HG03064 (cell line): ENCODE measurements around the gene PIM1.

ENCODE experiments used
- ATAC-seq: cut with Tn5 transposase; IDR thresholded peaks from one replicate; pipeline ENCODE4 v1.9.1; 2021; ENCODE audit warnings: low read depth; ENCODE audit not compliant: unreplicated experiment

PIM1 gene

GRCh38 chr6:37137201-37138090, 32.5 kb upstream of the PIM1 start:
- no peak for ATAC-seq

- no peak for ATAC-seq
Measured at GRCh38 chr6:37138856-37139229, 31.1 kb upstream of the PIM1 start.

- ATAC-seq: no peak
Measured at GRCh38 chr6:37139230-37139962, 30.6 kb upstream of the PIM1 start.

- no peak for ATAC-seq
Measured at GRCh38 chr6:37140145-37140544, 29.8 kb upstream of the PIM1 start.

DNA sequence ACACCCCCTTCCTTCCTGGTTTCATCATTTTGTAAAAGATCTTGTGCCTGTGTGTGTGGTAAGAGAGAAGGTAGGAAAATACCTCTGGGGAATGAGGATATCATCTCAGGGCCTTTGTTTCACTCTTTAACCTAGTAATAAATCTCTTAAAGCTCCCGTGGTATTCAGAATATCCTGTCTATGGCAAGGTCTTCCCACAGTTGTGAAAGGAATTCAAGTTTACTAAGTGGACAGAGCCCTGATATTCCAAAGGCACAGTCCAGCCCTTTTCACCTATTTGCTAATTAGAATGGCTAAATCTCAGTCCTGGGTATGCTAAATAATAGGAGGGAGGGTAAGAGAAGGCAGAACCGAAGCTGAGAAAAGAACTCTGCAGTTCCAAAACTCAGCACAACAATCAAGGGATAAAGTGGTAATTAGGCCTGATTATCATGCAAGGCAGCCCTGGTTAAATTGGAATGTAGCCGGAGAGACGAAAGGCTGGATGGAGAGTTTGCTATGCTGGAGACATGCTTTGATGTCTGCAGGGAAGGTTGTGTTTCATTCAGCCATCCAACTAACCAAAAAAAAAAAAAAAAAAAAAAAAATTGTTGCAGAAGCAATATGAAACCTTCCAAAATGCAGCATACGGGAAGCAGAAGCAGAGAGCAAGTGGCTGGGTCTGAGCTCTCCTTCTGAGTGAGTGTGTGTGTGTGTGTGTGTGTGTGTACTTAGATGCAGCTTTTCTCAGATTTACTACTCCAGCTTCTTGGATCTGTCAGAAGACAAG, 28.5 kb upstream of the PIM1 start:
- ATAC-seq: no peak

DNA sequence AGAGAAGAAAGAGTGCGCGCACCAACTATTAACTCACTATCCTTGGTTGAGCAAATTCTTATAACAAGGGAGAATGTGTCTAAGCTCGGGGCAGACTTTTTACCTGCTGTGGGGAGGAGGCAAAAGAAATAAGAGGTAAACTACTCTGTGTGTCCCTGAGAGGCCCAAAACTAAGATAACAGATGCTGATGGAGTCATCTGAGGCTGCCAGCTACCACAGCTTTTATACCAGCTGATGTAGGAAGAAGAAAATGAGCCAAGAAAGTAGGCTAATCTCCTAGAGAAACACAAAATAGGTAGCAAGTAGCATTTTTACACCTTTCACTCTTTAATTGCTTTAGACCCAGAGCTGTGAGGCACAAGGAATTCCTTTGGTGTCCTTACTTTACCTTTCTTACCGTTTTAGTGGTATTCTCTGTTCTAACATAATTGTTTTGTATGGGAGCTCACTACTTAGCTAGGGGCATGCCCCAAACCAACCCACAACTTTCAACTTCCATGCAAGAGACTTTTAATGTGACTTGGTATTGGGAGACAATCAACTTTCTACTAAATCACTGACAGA, 27.8 kb upstream of the PIM1 start:
- ATAC-seq: no peak

GRCh38 chr6:37143585-37143984, 26.4 kb upstream of the PIM1 start:
- ATAC-seq: no peak

GRCh38 chr6:37145443-37145842, 24.5 kb upstream of the PIM1 start:
- no peak for ATAC-seq

GRCh38 chr6:37146735-37147157, 23.2 kb upstream of the PIM1 start:
- ATAC-seq: no peak

GRCh38 chr6:37149745-37150144, 20.2 kb upstream of the PIM1 start:
- ATAC-seq: no peak

DNA sequence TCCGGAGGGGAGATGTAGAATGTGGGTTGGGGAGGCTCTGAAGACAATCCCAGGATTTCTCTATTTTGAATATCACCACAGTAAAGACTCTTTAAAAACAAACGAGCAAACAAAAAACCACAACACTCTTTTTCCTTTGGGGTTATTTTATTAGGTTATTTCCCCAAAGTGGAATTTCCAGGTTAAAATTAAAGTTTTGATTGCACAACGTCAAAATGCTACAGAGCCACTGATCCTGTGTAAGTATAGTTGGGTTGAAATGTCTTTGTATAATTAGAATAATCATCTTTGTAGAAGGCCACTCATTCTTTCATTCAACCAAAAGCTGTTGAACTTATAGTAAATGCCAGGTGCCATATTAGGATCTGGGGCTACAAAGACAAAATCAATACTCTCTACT, 19.6 kb upstream of the PIM1 start:
- no peak for ATAC-seq

GRCh38 chr6:37155394-37156312, 14.3 kb upstream of the PIM1 start:
- ATAC-seq: peak; percentile 83

- no peak for ATAC-seq
Measured at GRCh38 chr6:37158508-37158907, 11.4 kb upstream of the PIM1 start.

- ATAC-seq: no peak
Measured at GRCh38 chr6:37160922-37161778, 8.8 kb upstream of the PIM1 start.

DNA sequence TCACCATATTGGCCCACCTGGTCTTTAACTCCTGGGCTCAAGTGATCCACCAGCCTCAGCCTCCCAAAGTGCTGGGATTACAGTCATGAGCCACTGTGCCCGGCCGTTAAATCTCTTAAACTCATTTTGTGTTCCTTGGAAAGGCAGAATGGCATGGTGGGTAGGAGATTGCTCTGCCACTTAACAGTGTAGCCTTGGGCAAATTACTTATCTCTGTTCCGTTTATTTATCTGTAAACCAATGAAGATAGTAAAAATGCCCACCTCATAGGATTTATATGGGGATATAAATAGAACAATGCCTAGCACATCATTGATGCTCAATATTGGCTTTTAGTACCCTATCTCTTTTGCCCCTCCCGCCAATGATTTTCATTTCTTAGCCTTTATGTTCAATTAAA, 7.2 kb upstream of the PIM1 start:
- no peak for ATAC-seq

- no peak for ATAC-seq
Measured at GRCh38 chr6:37168163-37168758, 1.7 kb upstream of the PIM1 start.

DNA sequence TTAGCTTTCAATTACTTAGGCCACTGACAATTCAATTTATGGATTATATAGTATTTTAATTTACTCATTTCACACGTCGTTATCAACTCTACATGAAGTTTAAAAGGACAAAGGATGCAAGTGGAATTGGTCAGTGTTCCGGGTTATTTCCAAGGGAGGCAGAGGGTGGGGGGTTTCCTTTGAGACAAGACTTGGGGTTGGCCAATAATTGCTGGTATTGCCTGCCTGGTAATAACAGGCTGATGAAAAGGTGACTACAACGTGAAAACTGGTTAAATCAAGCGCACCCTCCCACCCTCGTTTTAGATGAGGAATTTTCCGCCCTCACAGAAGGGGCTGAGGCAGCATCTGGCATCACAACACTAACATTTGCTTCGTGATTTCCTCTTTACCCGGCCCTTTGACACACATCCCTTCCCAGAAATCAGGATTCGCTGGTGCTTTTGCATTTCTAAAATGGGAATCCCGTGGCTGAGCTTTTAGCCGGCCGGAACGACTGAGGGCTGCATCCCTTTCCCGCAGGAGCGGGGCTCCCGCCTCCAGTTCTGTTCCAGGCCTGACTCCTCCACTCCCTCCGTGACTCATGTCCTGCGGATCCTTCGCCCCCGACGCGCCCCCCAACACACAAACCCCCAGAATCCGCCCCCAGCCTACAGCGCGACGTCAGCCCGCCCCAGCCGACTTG, 999 bp upstream of the PIM1 start:
- ATAC-seq: no peak
